ENCODE results near the gene CEP63. TPM values are rescaled to one million over a fixed set of nuclear protein-coding genes. Genes with fewer than 3 reads are reported as not detected.

CEP63 gene
- total RNA-seq, 1 donor from 2014 or later: 24.6 TPM

DNA sequence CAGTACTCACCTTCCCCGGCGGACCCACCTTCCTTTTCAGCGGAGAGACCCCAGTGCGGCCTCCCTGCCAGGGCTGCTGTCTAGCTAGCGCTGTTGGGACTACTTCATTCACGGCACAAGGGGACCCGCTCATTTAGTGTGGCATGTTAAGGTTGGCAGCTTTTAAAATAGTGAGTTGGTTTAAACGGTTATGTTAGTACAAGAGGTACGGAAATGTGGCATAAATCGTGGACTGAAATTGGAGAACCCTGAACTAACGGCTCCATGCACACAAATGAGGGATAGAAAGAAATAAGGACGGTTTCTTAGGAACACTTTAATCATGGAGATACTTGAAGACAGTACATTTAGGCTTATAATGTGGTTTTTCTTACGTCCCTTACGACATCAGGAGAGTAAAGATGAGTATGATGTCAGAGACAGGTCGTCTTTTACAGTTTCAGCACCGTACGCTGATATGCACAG, 752 bp downstream of the CEP63 start:
- ATAC-seq (ENCODE audit: low read depth): peak; percentile 1
- peak overlapping the region; percentile 98 for H3K27ac Mint-ChIP-seq
- peaks cover 27% of the 10 kb centered on the region for H3K36me3 Mint-ChIP-seq (ENCODE audit: low read depth)
- H3K4me3 Mint-ChIP-seq: peak overlapping the region; percentile 99
- intact Hi-C loops (cut with micrococcal nuclease): loop anchor here (1.0 to 10.0 kb wide), 8 partner anchors 236 to 1826 kb away; partner anchors contain the start of genes MSL2, PCCB, PPP2R3A and RYK
- ChIA-PET CTCF (interaction anchor here (1.3 to 1.9 kb wide), 4 partner anchors 8 to 274 kb away, joined by 3 to 8 read pairs (median 4); no protein-coding TSS in a partner anchor), POLR2A (interaction anchor here (0.6 to 3.0 kb wide), 10 partner anchors 8 to 1840 kb away, joined by 4 to 16 read pairs (median 6); partner anchors contain the start of genes CDV3 and RYK)
- TF ChIP-seq CTCF (IDR thresholded peaks at IDR 0.05): no peak
- DNase-seq: no peak
- peaks cover 3% of the 10 kb centered on the region for H3K9me3 Mint-ChIP-seq
- no peaks in the 10 kb centered on the region for H3K27me3 Mint-ChIP-seq
- peaks cover 51% of the 10 kb centered on the region for H3K4me1 Mint-ChIP-seq

DNA sequence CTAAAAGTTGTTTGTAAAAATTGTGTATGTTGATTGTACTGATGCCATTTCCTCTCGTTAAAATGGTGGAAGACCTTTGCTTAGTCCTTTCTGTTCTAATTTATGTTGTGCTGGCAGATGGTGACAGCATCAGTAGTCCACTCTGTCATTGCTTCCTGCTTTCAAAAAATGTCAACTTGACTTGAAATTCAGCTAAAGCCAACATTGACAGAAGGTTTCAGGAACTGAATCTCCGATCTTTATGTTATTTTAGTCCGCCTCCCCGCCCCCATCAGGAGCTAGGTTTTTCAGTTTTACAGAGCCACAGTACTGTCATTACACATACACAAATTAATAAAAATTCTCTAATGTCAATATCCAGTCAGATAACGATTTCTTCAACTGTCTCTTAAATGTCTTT, 1.5 kb downstream of the CEP63 start:
- no peak for TF ChIP-seq CTCF (IDR thresholded peaks at IDR 0.05)
- ATAC-seq (ENCODE audit: low read depth) (no peak), DNase-seq (no peak)
- intact Hi-C loops (cut with micrococcal nuclease): loop anchor here (2.0 to 10.0 kb wide), 6 partner anchors 560 to 1827 kb away; partner anchors contain the start of genes PCCB, PPP2R3A and UBA5
- Mint-ChIP-seq H3K27me3 (no peaks in the 10 kb centered on the region), H3K27ac (peak overlapping the region; percentile 98), H3K36me3 (ENCODE audit: low read depth) (peaks cover 22% of the 10 kb centered on the region), H3K4me1 (peaks cover 52% of the 10 kb centered on the region), H3K4me3 (peak overlapping the region; percentile 76), H3K9me3 (peaks cover 3% of the 10 kb centered on the region)
- CTCF ChIA-PET: interaction anchor here (1.3 to 1.9 kb wide), 4 partner anchors 10 to 275 kb away, joined by 3 to 8 read pairs (median 6); no protein-coding TSS in a partner anchor
- POLR2A ChIA-PET: interaction anchor here (0.8 to 3.0 kb wide), 4 partner anchors 11 to 914 kb away, joined by 3 to 6 read pairs (median 3); partner anchors contain the start of genes CDV3 and RYK

GRCh38 chr3:134494495-134494894, 8.6 kb downstream of the CEP63 start:
- ATAC-seq (ENCODE audit: low read depth) (no peak), DNase-seq (no peak)
- peaks cover 19% of the 10 kb centered on the region for H3K4me1 Mint-ChIP-seq
- H3K27ac Mint-ChIP-seq: no peak overlapping the region
- ChIA-PET POLR2A (interaction anchor here (1.0 kb wide), 1 partner anchor 8 kb away, joined by 4 read pairs; the partner anchor contains the start of gene CEP63), CTCF (interaction anchor here (0.7 to 1.4 kb wide), 3 partner anchors 9 to 21 kb away, joined by 3 to 4 read pairs (median 3); partner anchors contain the start of genes ANAPC13 and CEP63)
- H3K4me3 Mint-ChIP-seq: no peak overlapping the region
- H3K36me3 Mint-ChIP-seq (ENCODE audit: low read depth): peaks cover 43% of the 10 kb centered on the region
- peaks cover 3% of the 10 kb centered on the region for H3K9me3 Mint-ChIP-seq
- TF ChIP-seq CTCF (IDR thresholded peaks at IDR 0.05): no peak
- no peaks in the 10 kb centered on the region for H3K27me3 Mint-ChIP-seq
- intact Hi-C loops (cut with micrococcal nuclease): no loop called here

GRCh38 chr3:134495980-134496379, 10.1 kb downstream of the CEP63 start:
- ChIA-PET POLR2A (no interaction called here), CTCF (no interaction called here)
- Mint-ChIP-seq H3K9me3 (peaks cover 6% of the 10 kb centered on the region), H3K27ac (no peak overlapping the region), H3K36me3 (ENCODE audit: low read depth) (peaks cover 55% of the 10 kb centered on the region), H3K4me1 (peaks cover 27% of the 10 kb centered on the region), H3K27me3 (no peaks in the 10 kb centered on the region), H3K4me3 (no peak overlapping the region)
- no peak for DNase-seq
- intact Hi-C loops (cut with micrococcal nuclease): no loop called here
- TF ChIP-seq CTCF (IDR thresholded peaks at IDR 0.05): no peak
- no peak for ATAC-seq (ENCODE audit: low read depth)

- TF ChIP-seq CTCF (IDR thresholded peaks at IDR 0.05): no peak
- intact Hi-C loops (cut with micrococcal nuclease): no loop called here
- Mint-ChIP-seq H3K9me3 (peaks cover 8% of the 10 kb centered on the region), H3K4me1 (peaks cover 29% of the 10 kb centered on the region), H3K27me3 (no peaks in the 10 kb centered on the region), H3K4me3 (no peak overlapping the region), H3K36me3 (ENCODE audit: low read depth) (peaks cover 60% of the 10 kb centered on the region), H3K27ac (no peak overlapping the region)
- ATAC-seq (ENCODE audit: low read depth): no peak
- CTCF ChIA-PET: no interaction called here
- DNase-seq: no peak
- POLR2A ChIA-PET: no interaction called here
These were observed 10.7 kb downstream of the CEP63 start for GRCh38 chr3:134496471-134497071.

Data from activated B cell treated with CpG ODN at 0.5 μM for 24 hours (primary cell).